Measurements from ENCODE around the gene SLC22A7. TPM values are rescaled to one million over a fixed set of nuclear protein-coding genes. Genes with fewer than 3 reads are reported as not detected.

SLC22A7 gene
- total and polyA plus RNA-seq, 4 donors: 143 to 495 (median 228) TPM

- Histone ChIP-seq H3K4me1 (ENCODE audit: control insufficient read depth in 4 of 4, insufficient read depth in 4 of 4, low read length in 3 of 4) (peaks cover 19 to 82% (median 65%) of the 10 kb centered on the region in 4 donors), H3K9ac (ENCODE audit: low read depth in 1 of 2, low read length in 2 of 2) (no peak overlapping the region), H3K27ac (ENCODE audit: low read depth in 1 of 2, low read length in 2 of 2) (peak overlapping the region; percentile 81 to 92), H3K36me3 (ENCODE audit: control insufficient read depth in 4 of 4, insufficient read depth in 3 of 4, low read depth in 1 of 4, low read length in 3 of 4) (no peaks in the 10 kb centered on the region), H3K4me3 (ENCODE audit: low read depth in 1 of 3, low read length in 3 of 3) (peak overlapping the region; percentile 20 to 68 (median 63)), H3K27me3 (ENCODE audit: control insufficient read depth in 4 of 4, insufficient read depth in 4 of 4, low read length in 3 of 4) (no peaks in the 10 kb centered on the region), H3K9me3 (ENCODE audit: control insufficient read depth in 4 of 4, low read length in 3 of 4) (no peaks in the 10 kb centered on the region)
- TF ChIP-seq RAD21 (IDR thresholded peaks at IDR 0.05): peak in 1 of 2 donors; percentile 3
- TF ChIP-seq SP1 (IDR thresholded peaks at IDR 0.05): no peak
- no peak for DNase-seq (ENCODE audit: low spot score)
- WGBS: 23% methylated on average over 3 of the region's 3 CpGs
Observed at GRCh38 chr6:43268355-43268700, 29.7 kb upstream of the SLC22A7 start.

- no peak for DNase-seq (ENCODE audit: low spot score)
- H3K4me1 ChIP-seq (ENCODE audit: control insufficient read depth in 4 of 4, insufficient read depth in 4 of 4, low read length in 3 of 4): peaks cover 22 to 84% (median 67%) of the 10 kb centered on the region in 4 donors
- no peaks in the 10 kb centered on the region for H3K27me3 ChIP-seq (ENCODE audit: control insufficient read depth in 4 of 4, insufficient read depth in 4 of 4, low read length in 3 of 4)
- peak overlapping the region; percentile 81 to 92 for H3K27ac ChIP-seq (ENCODE audit: low read depth in 1 of 2, low read length in 2 of 2)
- TF ChIP-seq JUND (IDR thresholded peaks at IDR 0.05): no peak
- no peak for TF ChIP-seq NR2F2 (IDR thresholded peaks at IDR 0.05)
- TF ChIP-seq CTCF (IDR thresholded peaks at IDR 0.05; ENCODE audit: low read depth, low read length, missing input control): no peak
- TF ChIP-seq RXRA (IDR thresholded peaks at IDR 0.05): no peak
- TF ChIP-seq ATF3 (IDR thresholded peaks at IDR 0.05): no peak
- no peak for TF ChIP-seq REST (IDR thresholded peaks at IDR 0.05)
- TF ChIP-seq FOXA1 (IDR thresholded peaks at IDR 0.05): no peak
- no peak for TF ChIP-seq EGR1 (IDR thresholded peaks at IDR 0.05; ENCODE audit: low read depth in 2 of 2)
- no peak for TF ChIP-seq YY1 (IDR thresholded peaks at IDR 0.05)
- TF ChIP-seq HNF4A (conservative IDR thresholded peaks at IDR 0.05): no peak
- TF ChIP-seq TAF1 (conservative IDR thresholded peaks at IDR 0.05): no peak
- no peak for TF ChIP-seq SP1 (IDR thresholded peaks at IDR 0.05)
- TF ChIP-seq FOXA2 (IDR thresholded peaks at IDR 0.05): no peak
- TF ChIP-seq MAX (IDR thresholded peaks at IDR 0.05): no peak
- no peak for TF ChIP-seq ZBTB33 (IDR thresholded peaks at IDR 0.05)
- no peak for TF ChIP-seq HNF4G (IDR thresholded peaks at IDR 0.05)
- TF ChIP-seq RAD21 (IDR thresholded peaks at IDR 0.05): no peak
- TF ChIP-seq GABPA (IDR thresholded peaks at IDR 0.05 in 1 of 2, conservative IDR thresholded peaks at IDR 0.05 in 1 of 2): no peak
- H3K4me3 ChIP-seq (ENCODE audit: low read depth in 1 of 3, low read length in 3 of 3): peak overlapping the region; percentile 37 to 68 (median 63)
- no peaks in the 10 kb centered on the region for H3K36me3 ChIP-seq (ENCODE audit: control insufficient read depth in 4 of 4, insufficient read depth in 3 of 4, low read depth in 1 of 4, low read length in 3 of 4)
- H3K9me3 ChIP-seq (ENCODE audit: control insufficient read depth in 4 of 4, low read length in 3 of 4): no peaks in the 10 kb centered on the region
- 45% methylated on average over 10 of the region's 10 CpGs for WGBS
- H3K9ac ChIP-seq (ENCODE audit: low read depth in 1 of 2, low read length in 2 of 2): peak overlapping the region; percentile 4 to 42
Observed at GRCh38 chr6:43268782-43269272, 29.2 kb upstream of the SLC22A7 start.

Data from liver (tissue), 9 donors.